ENCODE results near the gene TUBA1A. TPM values are rescaled to one million over a fixed set of nuclear protein-coding genes. Genes with fewer than 3 reads are reported as not detected.

Gene TUBA1A
- 182 to 235 TPM (median 228 TPM) in 5 replicates for total RNA-seq (2022; extraction: Qiagen RNA extraction)

GRCh38 chr12:49188916-49189367, at the start of gene TUBA1A:
Gene TUBA1A (minus strand): TSS chr12:49189080. CDS start chr12:49188979, 101 bp downstream.

Other genes starting within 250 kb of the TUBA1A start
- 124 to 156 TPM (median 151 TPM) in 5 replicates for gene ARF3, start 231.6 kb downstream of the TUBA1A start, total RNA-seq (2022; extraction: Qiagen RNA extraction)
- gene WNT10B, start 217.3 kb downstream of the TUBA1A start, total RNA-seq (2022; extraction: Qiagen RNA extraction): 1.8 to 2.3 TPM (median 2.0 TPM) in 5 replicates
- 0.07 to 0.15 TPM (median 0.12 TPM) in 5 replicates for gene WNT1, start 210.8 kb downstream of the TUBA1A start, total RNA-seq (2022; extraction: Qiagen RNA extraction)
- 0.62 to 0.75 TPM (median 0.68 TPM) in 5 replicates for gene DDN, start 189.7 kb downstream of the TUBA1A start, total RNA-seq (2022; extraction: Qiagen RNA extraction)
- gene PRKAG1, start 170.3 kb downstream of the TUBA1A start, total RNA-seq (2022; extraction: Qiagen RNA extraction): 39.3 to 49.0 TPM (median 41.1 TPM) in 5 replicates
- 30.6 to 49.0 TPM (median 33.5 TPM) in 5 replicates for gene KMT2D, start 128.3 kb downstream of the TUBA1A start, total RNA-seq (2022; extraction: Qiagen RNA extraction)
- gene RHEBL1, start 119.1 kb downstream of the TUBA1A start, total RNA-seq (2022; extraction: Qiagen RNA extraction): 3.2 to 4.9 TPM (median 4.6 TPM) in 5 replicates
- gene DHH, start 94.3 kb downstream of the TUBA1A start, total RNA-seq (2022; extraction: Qiagen RNA extraction): 0.03 TPM in 1 of 5 replicates, not detected in the others
- 13.4 to 15.4 TPM (median 14.5 TPM) in 5 replicates for gene LMBR1L, start 78.2 kb downstream of the TUBA1A start, total RNA-seq (2022; extraction: Qiagen RNA extraction)
- 2,285 to 2,528 TPM (median 2,417 TPM) in 5 replicates for gene TUBA1B, start 57.7 kb downstream of the TUBA1A start, total RNA-seq (2022; extraction: Qiagen RNA extraction)
- 1,549 to 2,166 TPM (median 1,667 TPM) in 5 replicates for gene TUBA1C, start 76.0 kb upstream of the TUBA1A start, total RNA-seq (2022; extraction: Qiagen RNA extraction)
- gene PRPH, start 106.1 kb upstream of the TUBA1A start, total RNA-seq (2022; extraction: Qiagen RNA extraction): 0.97 to 1.9 TPM (median 1.6 TPM) in 5 replicates
- 74.4 to 87.6 TPM (median 83.8 TPM) in 5 replicates for gene TROAP, start 134.2 kb upstream of the TUBA1A start, total RNA-seq (2022; extraction: Qiagen RNA extraction)
- 4.8 to 7.6 TPM (median 6.3 TPM) in 5 replicates for gene C1QL4, start 148.1 kb upstream of the TUBA1A start, total RNA-seq (2022; extraction: Qiagen RNA extraction)
- 19.5 to 22.7 TPM (median 20.2 TPM) in 5 replicates for gene DNAJC22, start 157.8 kb upstream of the TUBA1A start, total RNA-seq (2022; extraction: Qiagen RNA extraction)
- 26.1 to 38.4 TPM (median 31.5 TPM) in 5 replicates for gene SPATS2, start 178.4 kb upstream of the TUBA1A start, total RNA-seq (2022; extraction: Qiagen RNA extraction)

All from A549 treated with Hydrocortisone at 1 μM for 4 hours (cell line).